ENCODE results near the gene CDH13. TPM values are rescaled to one million over a fixed set of nuclear protein-coding genes. Genes with fewer than 3 reads are reported as not detected.

CDH13 gene
- total RNA-seq, 4 donors from 2014 or later: 2.0 to 6.6 (median 4.1) TPM; not detected in 1

GRCh38 chr16:83447560-83447959, 820.8 kb downstream of the CDH13 start:
- Histone ChIP-seq H3K4me1 (no peaks in the 10 kb centered on the region), H3K36me3 (no peaks in the 10 kb centered on the region), H3K4me3 (no peak overlapping the region), H3K27ac (no peak overlapping the region), H3K9me3 (no peaks in the 10 kb centered on the region), H3K27me3 (no peaks in the 10 kb centered on the region)
- TF ChIP-seq POLR2A (IDR thresholded peaks at IDR 0.05) (no peak), CTCF (IDR thresholded peaks at IDR 0.05) (no peak)
- DNase-seq: no peak

- no peak for TF ChIP-seq POLR2A (IDR thresholded peaks at IDR 0.05)
- no peak for TF ChIP-seq CTCF (IDR thresholded peaks at IDR 0.05)
- H3K4me3 ChIP-seq: no peak overlapping the region
- no peak overlapping the region for H3K27ac ChIP-seq
- H3K4me1 ChIP-seq: no peaks in the 10 kb centered on the region
- H3K27me3 ChIP-seq: no peaks in the 10 kb centered on the region
- H3K9me3 ChIP-seq: no peaks in the 10 kb centered on the region
- no peaks in the 10 kb centered on the region for H3K36me3 ChIP-seq
- no peak for DNase-seq
Measured at GRCh38 chr16:83449861-83450260, 823.1 kb downstream of the CDH13 start.

DNA sequence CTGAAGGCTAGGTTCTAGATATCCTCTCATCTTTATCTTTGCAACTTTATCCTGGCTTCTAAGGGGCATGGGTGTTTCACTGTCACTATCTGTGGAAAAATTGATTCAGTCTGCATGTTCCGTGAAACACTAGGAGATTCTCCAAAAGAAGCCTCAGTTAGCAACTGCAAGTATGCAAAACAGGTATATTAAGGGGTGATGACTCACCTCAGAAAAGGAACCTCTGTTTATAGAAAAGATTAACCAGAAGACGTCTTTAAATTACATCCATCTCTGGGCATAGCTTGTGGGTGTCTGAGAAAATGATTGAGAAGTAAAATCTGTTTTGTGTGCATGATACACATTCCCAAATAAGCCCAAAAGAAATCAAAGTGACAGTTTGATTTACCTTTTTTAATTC, 827.2 kb downstream of the CDH13 start:
- H3K36me3 ChIP-seq: no peaks in the 10 kb centered on the region
- H3K9me3 ChIP-seq: no peaks in the 10 kb centered on the region
- no peak overlapping the region for H3K27ac ChIP-seq
- no peak overlapping the region for H3K4me3 ChIP-seq
- H3K4me1 ChIP-seq: no peaks in the 10 kb centered on the region
- no peaks in the 10 kb centered on the region for H3K27me3 ChIP-seq
- no peak for DNase-seq
- TF ChIP-seq CTCF (IDR thresholded peaks at IDR 0.05) (no peak), POLR2A (IDR thresholded peaks at IDR 0.05) (no peak)

DNA sequence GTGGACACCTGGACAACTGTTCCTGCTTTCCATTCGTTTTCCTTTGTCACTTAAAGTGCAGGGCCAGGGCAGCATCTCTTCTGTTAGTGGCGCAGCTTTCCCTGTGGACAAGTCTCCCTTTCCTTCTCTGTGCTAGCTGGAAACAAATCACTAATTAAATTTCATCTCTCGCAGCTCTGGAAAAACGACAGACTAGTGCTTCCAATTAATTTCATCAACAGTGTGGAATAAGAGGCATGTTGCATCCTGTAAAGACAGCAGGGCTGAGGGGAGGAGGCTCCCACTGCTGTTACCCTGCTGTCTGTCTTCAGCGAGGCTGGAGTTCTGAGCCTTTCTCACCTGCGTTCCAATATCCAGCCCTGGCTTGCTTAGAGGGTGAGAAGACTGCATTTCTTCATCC, 828.9 kb downstream of the CDH13 start:
- Histone ChIP-seq H3K4me1 (no peaks in the 10 kb centered on the region), H3K9me3 (no peaks in the 10 kb centered on the region), H3K36me3 (no peaks in the 10 kb centered on the region), H3K27me3 (no peaks in the 10 kb centered on the region), H3K4me3 (no peak overlapping the region), H3K27ac (no peak overlapping the region)
- TF ChIP-seq POLR2A (IDR thresholded peaks at IDR 0.05) (no peak), CTCF (IDR thresholded peaks at IDR 0.05) (no peak)
- no peak for DNase-seq

DNA sequence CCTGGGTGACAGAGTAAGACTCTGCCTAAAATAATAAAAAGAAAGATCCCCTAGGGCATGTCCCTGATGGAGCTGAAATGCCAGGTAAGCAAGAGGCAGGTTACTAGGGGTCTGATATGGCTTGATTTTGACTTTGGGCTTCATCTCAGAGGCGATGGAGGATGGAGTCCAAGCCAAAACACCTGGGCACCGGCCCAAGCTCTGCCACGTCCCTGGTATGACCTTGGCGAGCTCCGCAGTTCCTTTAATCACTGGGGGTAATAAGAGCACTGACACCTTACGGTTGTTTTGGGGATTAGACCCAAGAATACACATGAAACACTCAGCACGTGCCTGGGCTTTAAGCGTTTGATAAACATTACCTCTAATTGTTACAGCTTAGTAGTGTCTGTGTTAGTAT, 830.2 kb downstream of the CDH13 start:
- DNase-seq: no peak
- Histone ChIP-seq H3K27me3 (no peaks in the 10 kb centered on the region), H3K36me3 (no peaks in the 10 kb centered on the region), H3K9me3 (no peaks in the 10 kb centered on the region), H3K27ac (no peak overlapping the region), H3K4me1 (no peaks in the 10 kb centered on the region), H3K4me3 (no peak overlapping the region)
- TF ChIP-seq POLR2A (IDR thresholded peaks at IDR 0.05) (no peak), CTCF (IDR thresholded peaks at IDR 0.05) (no peak)

GRCh38 chr16:83458612-83459011, 831.8 kb downstream of the CDH13 start:
- Histone ChIP-seq H3K36me3 (no peaks in the 10 kb centered on the region), H3K9me3 (no peaks in the 10 kb centered on the region), H3K4me3 (no peak overlapping the region), H3K4me1 (no peaks in the 10 kb centered on the region), H3K27me3 (no peaks in the 10 kb centered on the region), H3K27ac (no peak overlapping the region)
- DNase-seq: no peak
- TF ChIP-seq CTCF (IDR thresholded peaks at IDR 0.05) (no peak), POLR2A (IDR thresholded peaks at IDR 0.05) (no peak)

Measured in Peyer's patch (tissue), 4 donors.